HUES64 (cell line): ENCODE measurements around the gene BCAP31.

Experiments
- H3K27ac ChIP-seq: 2 replicates; pipeline ENCODE4 v1.7.0; 2013; ENCODE audit warnings: low read depth, low read length, inconsistent platforms
- H3K27me3 ChIP-seq: 2 replicates; pipeline ENCODE4 v1.6.1; 2013; ENCODE audit warnings: mild to moderate bottlenecking, low read length; ENCODE audit not compliant: insufficient read depth
- H3K36me3 ChIP-seq: 2 replicates; pipeline ENCODE4 v1.6.1; 2013; ENCODE audit warnings: mild to moderate bottlenecking, low read length; ENCODE audit not compliant: insufficient read depth
- H3K4me1 ChIP-seq: 2 replicates; pipeline ENCODE4 v1.6.1; 2013; ENCODE audit warnings: mild to moderate bottlenecking, low read length, moderate library complexity; ENCODE audit not compliant: insufficient read depth
- H3K4me3 ChIP-seq: 2 replicates; pipeline ENCODE4 v1.5.1; 2013; ENCODE audit warnings: mild to moderate bottlenecking, low read length, moderate library complexity
- H3K9ac ChIP-seq: 2 replicates; pipeline ENCODE4 v1.6.1; 2013; ENCODE audit warnings: mild to moderate bottlenecking, low read depth, low read length
- H3K9me3 ChIP-seq: 2 replicates; pipeline ENCODE4 v1.6.1; 2013; ENCODE audit warnings: low read depth, low read length; ENCODE audit not compliant: insufficient read depth
- WGBS: fragments of 150-250, 120-280 bp; methylation state at CpG from one replicate; pipeline ENCODE4 v1.1.7; 2013; ENCODE audit warnings: missing lambda C conversion rate; 5-methylcytosine and 5-hydroxymethylcytosine counted together

The BCAP31 gene

GRCh38 chrX:153740631-153741222 is 16.5 kb upstream of the BCAP31 start:
- Histone ChIP-seq H3K27me3 (no peaks in the 10 kb centered on the region), H3K4me1 (no peaks in the 10 kb centered on the region), H3K4me3 (no peak overlapping the region), H3K9ac (no peak overlapping the region), H3K27ac (no peak overlapping the region), H3K9me3 (no peaks in the 10 kb centered on the region), H3K36me3 (no peaks in the 10 kb centered on the region)
- 92% methylated on average over 16 of the region's 16 CpGs for WGBS

DNA sequence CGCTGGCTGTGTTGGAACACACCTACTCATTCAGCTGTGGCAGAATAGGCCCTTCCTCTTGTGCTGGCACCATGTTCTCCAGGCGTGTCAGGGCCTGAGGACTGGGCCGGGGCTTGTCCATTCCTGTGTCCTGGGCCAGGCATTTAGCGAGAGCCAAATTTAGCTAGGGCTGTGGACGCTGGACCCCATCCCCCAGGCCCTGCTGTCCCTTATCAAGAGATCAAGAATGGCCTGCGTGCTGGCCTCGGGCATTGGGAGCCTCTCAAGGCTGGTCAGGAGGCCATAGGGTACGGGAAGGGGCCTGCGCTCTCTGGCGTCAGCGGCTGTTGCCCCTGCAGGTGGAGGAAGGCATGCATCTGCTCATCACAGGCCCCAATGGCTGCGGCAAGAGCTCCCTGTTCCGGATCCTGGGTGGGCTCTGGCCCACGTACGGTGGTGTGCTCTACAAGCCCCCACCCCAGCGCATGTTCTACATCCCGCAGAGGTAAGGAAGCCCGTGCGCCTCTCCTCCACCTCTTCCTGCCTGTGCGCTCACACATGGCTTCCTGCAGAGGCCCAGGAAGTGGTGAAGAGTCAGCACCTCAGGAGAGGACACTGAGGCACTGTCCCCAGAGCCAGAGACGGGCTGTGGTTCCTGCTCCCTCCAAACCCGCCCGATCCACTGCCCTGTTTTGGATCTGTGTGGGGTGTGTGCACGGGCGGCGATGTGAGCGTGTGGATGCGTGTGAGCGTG is 15.7 kb upstream of the BCAP31 start:
- 94% methylated on average over 29 of the region's 29 CpGs for WGBS
- Histone ChIP-seq H3K36me3 (no peaks in the 10 kb centered on the region), H3K9me3 (no peaks in the 10 kb centered on the region), H3K4me3 (no peak overlapping the region), H3K4me1 (no peaks in the 10 kb centered on the region), H3K9ac (no peak overlapping the region), H3K27ac (no peak overlapping the region), H3K27me3 (no peaks in the 10 kb centered on the region)

GRCh38 chrX:153738056-153738605 is 13.9 kb upstream of the BCAP31 start:
- H3K9me3 ChIP-seq: no peaks in the 10 kb centered on the region
- H3K4me3 ChIP-seq: no peak overlapping the region
- 89% methylated on average over 27 of the region's 27 CpGs for WGBS
- H3K9ac ChIP-seq: no peak overlapping the region
- H3K36me3 ChIP-seq: no peaks in the 10 kb centered on the region
- no peaks in the 10 kb centered on the region for H3K4me1 ChIP-seq
- H3K27ac ChIP-seq: no peak overlapping the region
- no peaks in the 10 kb centered on the region for H3K27me3 ChIP-seq

- Histone ChIP-seq H3K4me1 (no peaks in the 10 kb centered on the region), H3K9ac (no peak overlapping the region)
- 93% methylated on average over 13 of the region's 15 CpGs for WGBS
These were observed 12.8 kb upstream of the BCAP31 start for GRCh38 chrX:153736871-153737441.

DNA sequence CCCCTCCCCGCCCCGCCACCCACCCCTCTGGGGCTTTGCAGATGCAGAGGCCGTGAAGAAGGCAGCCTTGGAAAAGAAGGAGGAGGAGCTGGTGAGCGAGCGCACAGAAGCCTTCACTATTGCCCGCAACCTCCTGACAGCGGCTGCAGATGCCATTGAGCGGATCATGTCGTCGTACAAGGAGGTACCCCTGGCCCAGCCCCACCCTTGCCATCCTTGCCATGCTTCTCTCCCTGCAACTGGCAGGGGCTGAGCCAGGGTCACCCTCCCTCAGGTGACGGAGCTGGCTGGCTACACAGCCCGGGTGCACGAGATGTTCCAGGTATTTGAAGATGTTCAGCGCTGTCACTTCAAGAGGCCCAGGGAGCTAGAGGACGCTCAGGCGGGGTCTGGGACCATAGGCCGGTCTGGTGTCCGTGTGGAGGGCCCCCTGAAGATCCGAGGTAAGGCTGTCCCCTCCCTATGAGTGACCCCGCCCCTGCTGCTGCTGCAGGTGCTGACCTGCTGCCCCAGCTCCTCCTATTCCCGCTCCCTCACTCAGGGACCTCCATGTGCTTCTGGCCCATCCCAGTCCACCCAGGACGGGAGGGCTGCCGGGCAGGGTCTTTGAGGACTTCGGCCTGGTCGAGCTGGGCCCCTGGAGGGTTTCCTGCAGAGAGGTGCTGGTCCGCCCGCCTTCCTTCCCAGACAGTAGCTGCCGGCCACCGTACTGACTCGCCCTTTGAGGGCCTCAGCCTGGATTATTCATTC is 12.1 kb upstream of the BCAP31 start:
- Histone ChIP-seq H3K27me3 (no peaks in the 10 kb centered on the region), H3K4me3 (no peak overlapping the region), H3K36me3 (no peaks in the 10 kb centered on the region), H3K9me3 (no peaks in the 10 kb centered on the region; the same call in 1 of the 2 replicates), H3K27ac (no peak overlapping the region), H3K4me1 (no peaks in the 10 kb centered on the region), H3K9ac (no peak overlapping the region)
- 61% methylated on average over 29 of the region's 30 CpGs for WGBS

More at GRCh38 chrX:153736871-153737441, 12.8 kb upstream of the BCAP31 start:
- Histone ChIP-seq H3K36me3 (no peaks in the 10 kb centered on the region), H3K4me3 (no peak overlapping the region), H3K9me3 (no peaks in the 10 kb centered on the region), H3K27ac (no peak overlapping the region), H3K27me3 (no peaks in the 10 kb centered on the region)

DNA sequence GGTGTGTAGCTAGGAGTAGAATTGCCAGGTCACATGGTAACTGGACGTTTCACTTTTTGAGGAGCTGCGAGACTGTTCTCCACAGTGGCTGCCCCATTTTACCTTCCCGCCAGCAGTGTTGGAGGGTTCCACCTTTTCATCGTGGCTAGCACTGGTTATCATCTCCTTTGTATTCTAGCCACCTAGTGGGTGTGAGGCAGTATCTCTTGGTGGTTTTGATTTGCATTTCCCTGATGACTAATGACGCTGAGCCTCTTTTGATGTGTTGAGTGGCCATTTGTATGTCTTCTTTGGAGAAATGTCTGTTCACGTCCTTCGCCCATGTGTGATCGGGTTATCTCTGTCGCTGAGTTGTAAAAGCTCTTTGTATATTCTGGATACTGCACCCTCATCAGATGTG is 11.1 kb upstream of the BCAP31 start:
- Histone ChIP-seq H3K4me3 (no peak overlapping the region), H3K9ac (no peak overlapping the region), H3K4me1 (no peaks in the 10 kb centered on the region), H3K27me3 (no peaks in the 10 kb centered on the region), H3K27ac (no peak overlapping the region), H3K36me3 (no peaks in the 10 kb centered on the region), H3K9me3 (no peaks in the 10 kb centered on the region; the same call in 1 of the 2 replicates)
- WGBS: 41% methylated on average over 7 of the region's 9 CpGs

DNA sequence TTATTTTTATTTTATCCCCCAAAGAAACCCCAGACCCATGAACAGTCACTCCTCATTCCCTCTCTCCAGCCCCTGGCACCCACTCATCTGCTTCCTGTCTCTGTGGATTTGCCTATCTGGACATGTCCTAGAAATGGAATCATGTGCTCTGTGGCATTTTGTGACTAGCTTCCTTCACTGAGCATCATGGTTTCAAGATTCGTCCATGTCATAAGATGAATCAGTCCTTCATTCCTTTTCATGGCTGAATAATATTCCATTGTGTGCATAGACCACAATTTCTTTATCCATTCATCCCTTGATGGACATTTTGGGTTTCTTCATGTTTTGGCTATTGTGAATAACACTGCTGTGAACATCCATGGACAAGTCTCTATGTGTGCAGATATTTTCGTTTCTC is 10.7 kb upstream of the BCAP31 start:
- H3K36me3 ChIP-seq: no peaks in the 10 kb centered on the region
- H3K9me3 ChIP-seq: no peaks in the 10 kb centered on the region; the same call in 1 of the 2 replicates
- H3K4me3 ChIP-seq: no peak overlapping the region
- no peaks in the 10 kb centered on the region for H3K27me3 ChIP-seq
- 68% methylated on average over 2 of the region's 2 CpGs for WGBS
- H3K4me1 ChIP-seq: no peaks in the 10 kb centered on the region
- H3K9ac ChIP-seq: no peak overlapping the region
- H3K27ac ChIP-seq: no peak overlapping the region

DNA sequence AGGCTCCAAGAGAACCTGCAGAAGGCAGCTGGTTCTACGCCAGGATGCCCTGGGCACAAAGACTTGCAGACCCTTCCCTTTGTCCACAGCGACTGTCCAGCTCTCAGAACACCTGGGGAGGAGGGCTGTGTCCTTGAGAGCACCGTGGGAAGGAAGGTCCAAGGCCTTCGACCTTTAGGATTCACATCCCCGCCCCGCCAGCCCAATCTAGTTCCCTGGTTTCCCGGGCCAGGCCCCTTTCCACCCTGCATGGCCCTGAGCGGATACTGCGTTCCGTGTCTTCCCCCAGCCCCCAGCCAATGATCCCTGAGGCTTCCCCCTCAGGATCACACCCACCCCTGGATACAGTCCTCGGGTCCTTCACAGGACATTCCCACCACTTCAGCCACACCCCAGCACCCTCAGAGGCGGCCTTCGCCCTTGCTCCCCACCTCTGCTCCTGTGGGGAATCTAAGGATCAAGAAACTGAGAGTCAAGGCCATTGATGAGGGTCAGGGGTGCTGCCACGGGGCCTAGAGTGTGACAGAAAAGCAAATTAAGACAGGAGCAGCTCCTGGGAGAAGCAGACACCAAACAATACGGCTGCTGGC is 9.6 kb upstream of the BCAP31 start:
- 88% methylated on average over 13 of the region's 15 CpGs for WGBS

GRCh38 chrX:153732401-153732800 is 8.2 kb upstream of the BCAP31 start:
- no peak overlapping the region for H3K27ac ChIP-seq
- H3K9me3 ChIP-seq: no peaks in the 10 kb centered on the region; the same call in 1 of the 2 replicates
- H3K36me3 ChIP-seq: no peaks in the 10 kb centered on the region
- 93% methylated on average over 14 of the region's 14 CpGs for WGBS
- H3K4me1 ChIP-seq: no peaks in the 10 kb centered on the region
- H3K9ac ChIP-seq: no peak overlapping the region
- H3K4me3 ChIP-seq: no peak overlapping the region
- H3K27me3 ChIP-seq: no peaks in the 10 kb centered on the region

More for the DNA sequence above, 9.6 kb upstream of the BCAP31 start:
- H3K4me1 ChIP-seq: no peaks in the 10 kb centered on the region
- no peak overlapping the region for H3K27ac ChIP-seq
- H3K36me3 ChIP-seq: no peaks in the 10 kb centered on the region
- no peaks in the 10 kb centered on the region for H3K27me3 ChIP-seq
- H3K4me3 ChIP-seq: no peak overlapping the region
- H3K9me3 ChIP-seq: no peaks in the 10 kb centered on the region; the same call in 1 of the 2 replicates
- H3K9ac ChIP-seq: no peak overlapping the region

- WGBS: 95% methylated on average over 2 of the region's 3 CpGs
- H3K4me1 ChIP-seq: peaks cover 6% of the 10 kb centered on the region; the same call in 1 of the 2 replicates
- H3K9ac ChIP-seq: no peak overlapping the region
- no peak overlapping the region for H3K27ac ChIP-seq
- no peaks in the 10 kb centered on the region for H3K36me3 ChIP-seq
- no peaks in the 10 kb centered on the region; the same call in 1 of the 2 replicates for H3K9me3 ChIP-seq
- H3K27me3 ChIP-seq: no peaks in the 10 kb centered on the region
- no peak overlapping the region for H3K4me3 ChIP-seq
These were observed 7.6 kb upstream of the BCAP31 start for GRCh38 chrX:153731845-153732215.
